Fibroblast of skin of left biceps (primary cell): ENCODE results near the gene UQCRC2.
"Not testable (repeated sequence)": the region's sequence is repeated elsewhere in the genome, so short reads cannot be mapped to it uniquely, and the experiment has no call there.

Experiments
- DNase-seq, 2 experiments: peaks; one replicate each; pipeline ENCODE4 v3.0.0-alpha.2; 2013; ENCODE audit warnings: low read depth in 2 of 2

The UQCRC2 gene

DNA sequence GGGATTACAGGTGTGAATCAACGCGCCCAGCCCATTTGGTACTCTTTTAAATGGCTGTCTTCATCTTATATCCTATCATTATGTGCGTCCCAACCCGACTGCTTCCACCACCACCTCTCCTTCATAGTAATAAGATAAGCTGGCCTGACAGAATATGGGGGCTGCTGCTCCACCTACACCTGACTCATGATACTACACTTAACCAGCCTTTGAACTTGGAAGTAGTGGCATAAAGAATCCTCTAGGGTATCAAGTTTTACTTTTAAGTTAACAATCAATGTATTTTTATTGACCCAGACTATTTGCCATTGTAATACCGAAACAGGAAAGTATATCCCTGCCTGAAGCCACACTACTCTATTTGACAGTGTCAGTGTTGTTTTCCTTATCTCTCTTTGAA, 28.9 kb downstream of the UQCRC2 start:
- no peak for DNase-seq

DNA sequence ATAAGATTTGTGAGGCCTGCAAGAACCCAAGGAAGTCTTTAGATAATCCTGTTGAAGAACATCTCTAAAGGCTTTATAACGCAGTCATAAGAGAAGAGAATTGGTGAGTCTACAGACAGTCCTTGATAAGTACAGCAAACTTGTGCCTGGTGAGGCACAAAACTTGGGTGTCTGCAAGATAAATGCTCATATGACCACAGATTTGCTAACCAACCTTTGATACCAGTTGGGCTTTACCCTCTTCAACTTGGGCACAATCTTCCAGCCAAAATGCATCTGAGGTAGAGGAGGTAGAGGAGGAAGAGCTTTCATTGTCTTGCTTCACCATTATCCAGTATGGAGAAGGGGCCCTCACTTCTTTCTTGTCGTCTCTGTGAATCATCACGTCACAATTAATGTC, 30.9 kb downstream of the UQCRC2 start:
- no peak for DNase-seq

DNA sequence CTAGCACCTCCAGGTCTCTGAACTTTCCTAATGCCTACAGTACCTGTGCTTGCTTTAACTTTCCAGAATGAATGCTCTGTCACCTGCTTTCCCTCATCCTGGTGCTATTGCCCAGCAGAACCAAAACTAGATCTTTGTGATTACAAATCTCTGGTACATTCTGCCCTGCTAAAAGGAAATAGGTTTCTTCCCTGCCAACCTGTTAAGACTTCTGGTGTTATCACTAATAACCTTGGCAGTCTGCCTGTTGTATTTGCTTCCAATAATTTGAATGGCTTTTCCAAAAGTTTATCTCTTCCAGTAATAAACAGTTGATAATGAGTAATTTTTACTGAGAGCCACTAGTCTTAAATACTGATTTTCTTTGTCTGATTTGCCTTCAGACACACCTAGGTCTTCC, 32.4 kb downstream of the UQCRC2 start:
- DNase-seq: no peak

DNA sequence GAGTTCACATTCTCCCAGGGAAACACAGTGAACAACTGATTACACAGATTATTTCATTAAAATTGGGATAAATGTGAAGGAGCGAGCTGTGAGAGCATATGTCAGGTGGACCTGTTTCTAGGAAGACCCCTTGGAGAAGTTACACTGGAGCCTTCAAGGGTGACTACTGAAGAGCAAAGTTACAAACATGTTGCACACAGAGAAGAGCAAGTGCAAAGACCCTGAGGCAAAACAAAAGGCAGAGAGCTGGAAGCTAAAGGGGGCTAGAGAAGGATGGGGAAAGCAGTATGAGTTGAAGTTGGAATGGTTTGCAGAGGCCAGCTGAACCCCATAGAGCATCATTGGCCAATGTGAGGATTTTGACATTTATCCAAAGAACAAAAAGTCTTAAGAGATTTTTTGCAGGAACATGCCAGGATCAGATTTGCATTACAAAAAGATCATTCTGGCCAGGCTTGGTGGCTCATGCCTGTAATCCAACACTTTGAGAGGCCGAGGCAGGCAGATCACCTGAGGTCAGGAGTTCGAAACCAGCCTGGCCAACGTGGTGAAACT, 33.6 kb downstream of the UQCRC2 start:
- DNase-seq: no peak

DNA sequence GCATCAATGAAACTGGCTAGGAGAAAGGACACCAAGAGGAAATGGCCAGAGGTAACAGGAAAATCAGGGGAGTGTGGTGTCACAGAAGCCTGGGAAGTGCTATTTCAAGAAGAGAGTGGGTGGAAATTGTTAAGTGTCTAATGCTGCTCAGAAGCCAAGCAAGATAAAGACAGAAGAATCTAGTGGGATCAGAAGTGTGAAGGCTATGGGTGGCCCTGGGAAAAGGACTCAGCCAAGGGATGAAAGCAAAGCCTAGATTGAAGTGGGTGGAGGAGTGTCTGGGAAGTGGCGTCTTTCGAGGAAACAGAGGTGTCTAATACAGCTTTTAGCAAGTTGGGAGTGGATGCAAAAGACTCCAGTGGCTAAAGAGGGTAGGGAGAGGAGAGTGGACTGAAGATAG, 34.3 kb downstream of the UQCRC2 start:
- no peak for DNase-seq

DNA sequence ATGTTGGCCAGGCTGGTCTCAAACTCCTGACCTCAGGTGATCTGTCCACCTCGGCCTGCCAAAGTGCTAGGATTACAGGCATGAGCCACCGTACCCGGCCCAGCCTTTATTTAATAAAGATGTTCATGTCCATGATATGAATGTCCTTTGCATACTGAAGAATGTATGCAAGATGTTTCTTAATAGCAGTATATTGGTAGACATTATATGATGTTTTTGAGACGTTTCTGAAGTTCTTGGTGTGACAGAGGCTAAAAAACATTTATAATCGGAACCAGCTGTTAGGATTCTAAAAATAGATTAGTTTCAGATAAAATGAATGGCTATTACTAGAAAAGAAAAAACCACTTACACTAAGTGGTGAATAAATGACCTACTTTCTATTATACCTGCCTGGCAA, 36.0 kb downstream of the UQCRC2 start:
- peak; percentile 25 to 31 for DNase-seq

DNA sequence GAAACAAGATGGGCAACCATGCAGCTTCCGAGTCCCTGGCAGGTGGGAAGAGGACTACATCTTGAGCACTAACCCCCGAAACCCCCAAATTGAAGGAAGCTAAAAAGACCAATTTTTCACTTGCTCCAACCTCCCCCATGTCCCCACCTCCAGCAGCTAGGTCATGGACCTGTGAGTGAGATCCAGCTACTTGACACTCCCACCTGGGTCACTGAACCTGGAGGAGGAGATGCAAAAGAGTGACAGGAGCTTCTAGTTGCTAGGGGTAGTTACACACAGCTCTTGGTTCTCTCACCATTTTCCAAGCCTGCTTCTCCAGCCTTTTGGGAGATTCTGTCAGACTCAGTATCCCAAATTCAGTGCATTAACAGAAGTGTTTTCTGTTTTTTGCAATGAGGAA, 36.6 kb downstream of the UQCRC2 start:
- DNase-seq: no peak

DNA sequence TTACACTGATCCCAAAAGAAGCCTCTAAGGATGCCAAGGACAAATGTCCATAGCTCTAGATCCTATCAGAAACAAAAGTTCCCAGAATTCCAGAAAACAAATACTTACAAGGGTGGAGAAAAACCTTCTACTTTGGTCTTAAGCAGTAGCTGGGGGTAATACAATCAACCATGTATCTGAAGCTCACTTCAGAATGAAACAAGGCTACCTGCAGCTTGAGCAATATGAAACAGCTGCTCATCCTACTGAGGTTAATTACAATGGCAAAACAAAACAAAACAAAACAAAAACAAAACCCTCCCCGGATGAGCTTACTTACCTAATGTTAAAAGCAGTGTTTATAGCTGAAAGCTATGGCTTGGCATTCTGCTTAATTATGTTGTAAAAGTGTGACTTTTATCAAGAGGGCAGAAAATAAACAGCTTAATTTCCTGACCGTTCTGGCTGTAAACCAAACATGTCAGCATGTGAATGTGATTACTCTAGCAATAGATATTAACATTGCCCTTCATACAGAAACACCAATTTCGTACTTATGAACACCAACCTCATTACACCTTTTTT, 37.3 kb downstream of the UQCRC2 start:
- no peak for DNase-seq

DNA sequence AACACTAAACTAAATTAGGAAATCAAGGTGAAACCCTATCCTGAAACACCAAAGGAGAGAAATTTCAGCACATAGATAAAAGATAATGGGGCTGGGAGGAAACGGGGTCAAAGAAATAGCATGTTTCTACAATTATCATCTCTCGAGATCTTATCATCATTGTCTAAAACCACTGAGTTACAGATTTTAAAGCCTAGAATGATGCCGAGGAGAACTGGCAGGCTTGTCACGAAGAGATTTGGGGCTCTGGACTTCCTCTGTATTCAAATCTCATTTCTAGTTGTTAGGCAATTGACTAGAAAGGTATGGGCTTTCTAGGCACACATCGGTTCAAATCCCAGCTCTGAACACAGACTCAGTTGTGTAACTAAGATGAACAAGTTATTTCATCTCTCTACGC, 38.5 kb downstream of the UQCRC2 start:
- DNase-seq: no peak

DNA sequence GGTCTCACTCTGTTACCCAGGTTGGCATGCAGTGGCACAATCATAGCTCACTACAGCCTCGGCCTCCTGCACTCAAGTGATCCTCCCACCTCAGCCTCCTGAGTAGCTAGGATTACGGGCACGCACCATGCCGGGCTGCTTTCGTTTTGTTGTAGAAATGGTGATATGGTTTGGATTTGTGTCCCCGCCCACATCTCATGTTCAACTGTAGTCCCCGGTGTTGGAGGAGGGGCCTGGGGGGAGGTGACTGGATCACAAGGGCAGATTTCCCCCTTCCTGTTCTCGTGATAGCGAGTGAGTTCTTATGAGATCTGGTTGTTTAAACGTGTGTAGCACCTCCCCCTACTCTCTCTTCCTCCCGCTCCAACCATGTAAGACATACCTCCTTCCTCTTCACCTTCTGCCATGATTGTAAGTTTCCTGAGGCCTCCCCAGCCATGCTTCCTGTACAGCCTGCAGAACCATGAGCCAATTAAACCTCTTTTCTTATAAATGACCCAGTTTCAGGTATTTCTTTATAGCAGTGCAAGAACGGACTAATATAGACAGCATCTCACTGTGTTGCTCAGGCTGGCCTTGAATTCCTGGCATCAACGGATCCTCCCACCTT, 41.8 kb downstream of the UQCRC2 start:
- no peak for DNase-seq

DNA sequence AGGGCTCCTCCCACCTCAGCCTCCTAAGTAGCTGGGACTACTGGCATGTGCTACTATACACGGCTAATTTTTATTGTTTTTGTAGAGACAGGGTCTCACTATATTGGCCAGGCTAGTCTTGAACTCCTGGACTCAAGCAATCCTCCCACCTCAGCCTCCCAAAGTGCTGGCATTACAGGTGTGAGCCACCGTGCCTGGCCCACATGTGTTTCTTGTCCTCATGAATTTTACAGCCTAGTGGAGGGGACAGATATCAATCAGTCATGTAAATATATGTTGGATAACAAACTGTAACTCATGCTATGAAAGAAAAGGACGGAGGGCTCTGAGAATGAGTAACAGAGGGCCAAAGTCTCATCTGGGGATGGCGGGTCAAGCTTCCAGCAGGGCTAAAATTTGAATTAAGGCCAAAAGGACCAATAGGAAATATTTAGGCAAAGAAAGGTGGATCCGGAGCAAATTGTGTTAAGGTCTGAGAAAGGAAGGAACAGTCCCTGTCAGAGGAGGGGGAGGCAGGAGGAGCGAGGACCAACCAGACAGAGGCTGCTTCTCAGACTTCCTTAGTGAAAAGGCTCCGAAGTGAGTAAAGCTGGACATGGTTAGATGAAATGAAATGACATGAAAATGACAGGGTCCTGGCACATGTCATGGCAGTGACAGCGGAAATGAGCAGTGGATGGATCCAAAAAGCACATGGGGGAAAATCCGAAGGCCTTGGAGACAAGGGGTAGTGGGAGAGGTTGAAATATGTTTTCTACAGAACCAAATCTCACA, 43.9 kb downstream of the UQCRC2 start:
- no peak for DNase-seq

DNA sequence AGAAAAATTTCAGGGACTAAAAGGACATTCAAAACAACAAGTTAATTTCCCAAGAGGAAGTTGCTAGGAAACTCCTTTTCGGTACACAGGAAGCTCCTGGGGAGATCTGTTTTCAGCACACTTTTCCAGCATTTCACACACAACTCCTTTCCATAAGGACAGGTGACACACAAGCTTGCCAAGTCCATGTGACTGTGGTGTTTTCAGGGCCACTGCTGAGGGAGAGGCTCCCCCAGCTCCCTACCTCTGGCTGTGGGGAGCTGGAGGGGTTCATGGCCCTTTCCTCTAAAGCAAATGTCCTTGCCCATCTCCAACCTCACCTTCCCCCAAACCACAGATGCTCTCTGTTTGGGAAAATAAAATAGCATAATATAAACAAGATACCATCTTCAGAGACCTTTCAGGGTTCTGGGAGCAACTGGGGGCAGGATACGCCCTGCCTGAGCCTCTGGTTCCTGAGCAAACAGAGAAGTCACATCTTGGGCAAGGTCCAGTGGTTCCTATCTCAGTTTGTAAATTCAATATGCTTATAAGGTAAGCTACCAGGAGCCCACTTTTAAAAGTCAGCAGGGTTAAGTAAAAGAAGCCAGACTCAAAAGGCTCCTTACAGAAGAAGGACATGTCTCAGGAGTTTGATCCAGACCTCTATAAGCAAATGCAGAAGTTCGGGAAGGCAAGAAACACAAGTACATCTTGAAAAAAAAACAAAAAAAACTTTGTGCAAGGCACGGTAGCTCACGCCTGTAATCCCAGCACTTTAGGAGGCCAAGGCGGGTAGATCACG, 44.7 kb downstream of the UQCRC2 start:
- no peak for DNase-seq

DNA sequence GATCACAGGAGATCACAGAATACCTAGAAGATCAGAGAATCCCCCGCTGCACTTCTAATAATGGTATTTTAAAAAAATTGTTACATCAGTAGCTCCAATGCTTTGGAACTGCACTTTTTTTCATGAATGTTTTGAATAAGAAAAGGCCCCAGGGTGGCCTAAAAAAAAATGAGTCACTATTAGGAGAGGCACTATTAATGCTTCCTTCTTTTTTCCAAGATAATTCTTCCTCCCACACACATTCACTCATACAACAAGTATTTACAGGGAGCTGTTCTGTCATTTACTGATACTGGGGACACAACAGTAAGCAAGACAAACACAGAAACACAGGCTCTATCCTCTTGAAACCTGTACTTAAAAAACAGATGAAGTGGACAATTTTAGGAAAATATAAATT, 48.4 kb downstream of the UQCRC2 start:
- DNase-seq: no peak

DNA sequence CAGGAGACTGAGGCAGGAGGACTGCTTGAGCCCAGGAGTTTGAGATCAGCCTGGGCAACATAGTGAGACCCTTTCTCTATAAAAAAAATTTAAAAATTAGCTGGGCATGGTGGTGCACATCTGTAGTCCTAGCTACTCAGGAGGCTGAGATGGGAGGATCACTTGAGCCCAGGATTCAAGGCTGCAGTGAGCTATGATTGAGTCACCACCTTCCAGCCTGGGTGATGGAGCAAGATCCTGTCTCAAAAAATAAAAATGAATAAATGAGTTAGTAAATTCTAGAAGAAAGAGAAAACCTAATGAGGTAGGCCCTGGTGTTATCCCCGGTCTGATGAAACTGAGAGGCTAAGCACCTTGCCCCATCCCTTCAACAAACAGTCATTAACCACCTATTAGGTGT, 48.9 kb downstream of the UQCRC2 start:
- not testable (repeated sequence) for DNase-seq

DNA sequence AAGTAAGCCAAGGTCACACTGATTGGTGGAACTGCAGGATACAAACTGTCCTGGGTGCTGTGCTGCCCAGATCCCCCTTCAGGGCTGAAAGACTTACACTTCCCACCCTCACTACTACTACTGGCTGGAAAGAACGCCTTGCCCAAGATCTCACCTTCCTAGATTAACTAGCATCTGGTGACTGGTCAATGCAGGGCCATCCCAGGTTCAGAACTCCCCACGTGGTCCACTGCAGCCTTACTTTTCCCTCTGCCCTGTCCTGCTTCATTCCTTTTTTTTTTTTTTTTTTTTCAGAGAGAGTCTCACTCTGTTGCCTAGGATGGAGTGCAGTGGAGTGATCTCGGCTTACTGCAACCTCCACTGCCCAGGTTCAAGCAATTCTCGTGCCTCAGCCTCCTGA, 50.0 kb downstream of the UQCRC2 start:
- DNase-seq: no peak

DNA sequence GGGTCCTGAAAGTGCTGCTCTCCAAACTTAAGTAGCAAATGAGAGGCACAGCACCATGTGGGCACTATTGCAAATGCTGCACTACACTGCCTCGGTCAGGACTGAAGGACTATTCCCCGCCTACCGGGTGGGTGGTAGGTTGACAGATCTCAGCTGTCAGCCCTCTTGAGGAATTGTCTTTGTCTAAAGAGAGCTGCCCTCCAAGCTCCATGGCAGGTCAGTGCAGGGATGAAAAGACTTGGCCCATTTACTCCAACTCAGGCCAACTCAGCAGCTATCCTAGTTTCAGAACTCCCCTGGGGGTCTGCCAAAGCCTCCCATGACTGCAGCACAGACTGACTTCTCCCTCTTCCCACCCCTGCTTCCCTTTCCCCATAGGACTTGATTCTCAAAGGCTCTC, 51.2 kb downstream of the UQCRC2 start:
- no peak for DNase-seq

DNA sequence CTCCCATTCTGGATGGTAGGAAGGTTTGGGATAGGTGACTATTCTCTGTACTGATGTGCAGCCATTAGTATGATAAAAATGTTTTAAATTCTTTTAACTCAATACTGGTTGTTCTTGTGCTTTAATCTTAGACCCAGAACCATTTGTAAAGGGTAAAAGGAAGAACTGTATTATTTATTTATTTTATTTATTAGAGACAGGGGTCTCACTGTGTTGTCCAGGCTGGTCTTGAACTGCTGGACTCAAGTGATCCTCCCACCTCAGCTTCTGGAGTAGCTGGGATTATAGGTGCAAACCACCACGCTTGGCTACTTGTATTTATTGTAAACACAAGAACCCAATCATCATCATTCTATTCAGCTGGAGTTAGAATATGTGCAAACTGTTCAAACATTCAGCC, 52.6 kb downstream of the UQCRC2 start:
- no peak for DNase-seq

DNA sequence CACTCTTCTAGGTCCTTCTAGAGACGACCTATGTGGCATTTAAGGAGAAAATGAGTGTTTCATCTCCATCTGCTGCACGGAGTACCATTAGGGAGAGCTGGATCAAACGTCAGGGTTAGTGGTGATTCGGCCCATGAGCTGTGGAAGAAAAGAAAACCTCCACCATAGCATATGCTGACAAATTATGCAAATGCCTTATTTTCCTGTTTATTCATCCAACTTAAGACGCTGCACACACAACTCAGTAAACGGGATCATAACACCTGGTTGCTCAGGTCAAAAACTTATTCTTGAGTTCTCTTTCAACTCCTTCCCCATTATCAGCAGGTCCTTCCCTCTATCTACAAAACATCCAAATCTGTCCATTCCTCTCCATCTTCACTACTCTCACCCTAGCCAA, 53.5 kb downstream of the UQCRC2 start:
- no peak for DNase-seq

DNA sequence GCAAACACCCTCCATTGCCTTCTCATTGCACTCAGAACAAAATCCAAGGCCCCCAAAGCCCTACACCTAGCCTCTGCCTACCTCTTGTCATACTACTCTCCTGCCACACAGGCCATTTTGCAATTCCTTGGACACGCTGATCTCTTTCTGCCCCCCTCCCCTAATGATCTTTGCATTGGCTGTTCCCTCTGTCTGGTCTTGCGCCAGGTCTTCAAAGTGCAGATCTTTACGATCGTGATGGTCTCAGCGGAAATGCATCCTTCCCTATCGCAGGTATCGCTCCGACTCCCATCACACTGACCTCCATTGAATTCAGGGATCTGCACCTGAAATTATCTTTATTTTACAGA, 54.0 kb downstream of the UQCRC2 start:
- no peak for DNase-seq

DNA sequence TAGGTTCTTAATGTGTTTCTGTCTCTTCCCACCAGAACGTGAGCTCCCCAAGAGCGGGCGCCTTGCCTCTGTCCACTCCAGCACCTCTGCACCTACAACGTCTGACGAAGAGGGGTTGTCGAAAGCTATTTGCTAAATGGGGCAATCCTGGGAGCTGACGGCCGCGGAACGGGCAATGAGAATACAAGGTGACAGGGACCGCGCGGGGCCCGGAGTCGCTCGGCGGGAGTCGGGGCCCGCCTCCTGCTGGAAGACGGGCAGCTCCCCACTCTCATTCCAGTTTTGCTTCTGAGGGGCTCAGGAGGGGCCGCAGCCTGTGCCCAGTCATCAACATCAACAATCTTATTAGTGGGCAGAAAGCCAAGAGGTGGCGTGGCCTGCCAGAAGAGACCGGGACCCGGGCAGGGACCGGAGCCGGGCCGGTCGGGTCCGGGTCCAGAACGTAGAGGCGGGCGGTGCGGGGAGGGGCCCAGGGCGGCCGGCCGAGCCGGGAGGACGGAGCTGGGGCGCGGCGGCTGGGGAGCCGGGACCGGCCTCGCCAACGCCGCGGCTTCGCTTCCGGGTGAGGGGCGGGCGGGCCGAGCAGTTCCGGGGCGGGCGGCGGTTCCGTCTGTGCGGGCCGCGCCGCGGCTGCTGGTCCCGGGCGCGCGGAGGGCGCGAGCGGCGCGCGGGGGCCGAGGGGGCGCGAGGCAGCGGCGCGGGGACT, 54.5 kb downstream of the UQCRC2 start, which contains the start of gene MOSMO:
TSS of gene MOSMO (plus strand) at position 603 of the 706 bp plus-strand sequence. CDS start 191 bp downstream, outside the sequence.
- DNase-seq: no peak

DNA sequence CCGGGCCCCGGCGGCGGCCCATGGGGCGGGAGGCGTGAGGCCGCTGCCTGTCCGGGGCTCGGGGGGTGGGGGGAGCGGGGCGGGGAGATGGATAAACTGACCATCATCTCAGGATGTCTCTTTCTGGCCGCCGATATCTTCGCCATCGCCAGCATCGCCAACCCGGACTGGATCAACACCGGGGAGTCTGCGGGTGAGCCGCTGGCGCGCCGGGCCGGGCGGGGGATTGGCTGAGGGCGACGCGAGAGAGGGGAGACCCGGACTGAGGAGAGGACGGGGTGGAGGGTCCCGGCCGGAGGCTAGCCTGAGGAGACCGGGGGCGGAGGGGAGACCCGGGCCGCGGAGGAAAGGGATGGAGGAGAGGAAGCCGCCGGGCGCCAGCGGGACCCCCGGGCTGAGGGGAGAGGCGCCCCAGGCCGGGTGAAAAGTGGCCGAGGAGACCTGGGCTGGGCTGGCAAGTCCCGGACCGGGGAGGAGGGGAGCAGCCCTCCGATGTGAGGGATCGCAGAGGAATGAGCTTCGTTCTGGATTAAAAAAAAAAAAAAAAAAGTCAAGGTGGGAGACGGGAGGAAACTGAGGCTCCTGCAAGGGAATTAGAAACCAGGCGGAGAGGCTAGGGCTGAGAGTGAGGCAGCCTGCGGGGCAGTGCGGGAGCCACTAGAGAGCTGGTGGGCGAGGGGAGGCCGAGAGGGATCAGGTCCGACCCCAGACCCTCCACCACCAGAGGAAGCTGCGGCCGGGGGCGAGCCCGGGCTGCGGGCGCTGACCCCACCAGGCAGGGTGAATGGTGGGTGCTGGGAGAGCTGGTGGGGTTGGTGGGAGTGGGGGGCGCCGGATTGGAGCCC, 55.3 kb downstream of the UQCRC2 start:
- DNase-seq: no peak
